GM12878 (cell line): ENCODE measurements around the gene RCC2.

ENCODE experiments used
- CEBPB ChIP-seq, 2 experiments: fragments of 150-350 bp in 1 of 2; IDR thresholded peaks; 2 replicates each; pipeline ENCODE4 v1.6.1; 2012 to 2014; ENCODE audit warnings: low read depth in 2 of 2, low read length in 2 of 2, borderline replicate concordance in 1 of 2, inconsistent platforms in 1 of 2
- MYC ChIP-seq: IDR thresholded peaks from 2 replicates; pipeline ENCODE4 v1.6.1; 2011; ENCODE audit warnings: mild to moderate bottlenecking, low read length, moderate library complexity, inconsistent platforms; ENCODE audit not compliant: insufficient read depth, insufficient replicate concordance, insufficient read length, severe bottlenecking
- PAX5 ChIP-seq: IDR thresholded peaks from 2 replicates; pipeline ENCODE4 v1.6.1; 2011; ENCODE audit warnings: low read depth, low read length, borderline replicate concordance
- TF ChIP-seq, protein P1 (sequence below), 3 experiments: IDR thresholded peaks in 2 of 3; conservative IDR thresholded peaks in 1 of 3; 2 replicates each; pipeline ENCODE4 v1.5.1; 2011; ENCODE audit warnings: low read depth in 3 of 3, low read length in 3 of 3, mild to moderate bottlenecking in 3 of 3, control low read depth in 2 of 3, moderate library complexity in 2 of 3, inconsistent platforms in 1 of 3, mixed read lengths in 1 of 3; ENCODE audit not compliant: control insufficient read depth in 2 of 3, insufficient read depth in 1 of 3; ENCODE audit errors: extremely low read depth in 1 of 3
- TF ChIP-seq, protein P2 (sequence below): IDR thresholded peaks from 2 replicates; pipeline ENCODE4 v1.6.1; 2012; ENCODE audit warnings: low read depth, low read length, improper control_type of control experiment
- TF ChIP-seq, protein P3 (sequence below): fragments of 450-650 bp; IDR thresholded peaks from 2 replicates; pipeline ENCODE4 v1.6.1; 2016; ENCODE audit warnings: mild to moderate bottlenecking

DNA sequence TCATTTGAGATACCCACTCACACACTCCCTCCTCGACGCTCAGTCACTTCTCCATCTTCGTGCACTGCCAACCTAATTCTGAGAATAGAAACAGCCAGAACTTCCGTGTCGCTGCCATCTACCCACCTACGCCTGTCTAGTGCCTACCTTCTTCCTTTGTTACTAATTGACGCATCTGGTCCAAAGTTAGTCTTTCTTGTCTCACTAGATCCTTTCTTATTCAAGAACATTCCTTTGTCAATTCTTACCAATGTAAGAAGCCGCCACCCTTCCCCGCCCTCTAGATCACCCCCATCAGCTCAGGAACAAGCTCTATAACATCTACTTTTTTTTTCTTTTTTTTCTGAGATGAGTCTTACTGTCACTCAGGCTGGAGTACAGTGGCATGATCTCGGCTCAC, 63.8 kb downstream of the RCC2 start:
- TF ChIP-seq, protein P1, sequence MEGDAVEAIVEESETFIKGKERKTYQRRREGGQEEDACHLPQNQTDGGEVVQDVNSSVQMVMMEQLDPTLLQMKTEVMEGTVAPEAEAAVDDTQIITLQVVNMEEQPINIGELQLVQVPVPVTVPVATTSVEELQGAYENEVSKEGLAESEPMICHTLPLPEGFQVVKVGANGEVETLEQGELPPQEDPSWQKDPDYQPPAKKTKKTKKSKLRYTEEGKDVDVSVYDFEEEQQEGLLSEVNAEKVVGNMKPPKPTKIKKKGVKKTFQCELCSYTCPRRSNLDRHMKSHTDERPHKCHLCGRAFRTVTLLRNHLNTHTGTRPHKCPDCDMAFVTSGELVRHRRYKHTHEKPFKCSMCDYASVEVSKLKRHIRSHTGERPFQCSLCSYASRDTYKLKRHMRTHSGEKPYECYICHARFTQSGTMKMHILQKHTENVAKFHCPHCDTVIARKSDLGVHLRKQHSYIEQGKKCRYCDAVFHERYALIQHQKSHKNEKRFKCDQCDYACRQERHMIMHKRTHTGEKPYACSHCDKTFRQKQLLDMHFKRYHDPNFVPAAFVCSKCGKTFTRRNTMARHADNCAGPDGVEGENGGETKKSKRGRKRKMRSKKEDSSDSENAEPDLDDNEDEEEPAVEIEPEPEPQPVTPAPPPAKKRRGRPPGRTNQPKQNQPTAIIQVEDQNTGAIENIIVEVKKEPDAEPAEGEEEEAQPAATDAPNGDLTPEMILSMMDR (IDR thresholded peaks at IDR 0.05 in 2 of 3, conservative IDR thresholded peaks at IDR 0.05 in 1 of 3; ENCODE audit: control insufficient read depth in 2 of 3, extremely low read depth in 1 of 3, insufficient read depth in 1 of 3, low read depth in 3 of 3, low read length in 3 of 3), result no peak
- no peak for TF ChIP-seq CEBPB (IDR thresholded peaks at IDR 0.05; ENCODE audit: borderline replicate concordance in 1 of 2, low read depth in 2 of 2, low read length in 2 of 2)
- TF ChIP-seq MYC, result no peak
- TF ChIP-seq, protein P2, sequence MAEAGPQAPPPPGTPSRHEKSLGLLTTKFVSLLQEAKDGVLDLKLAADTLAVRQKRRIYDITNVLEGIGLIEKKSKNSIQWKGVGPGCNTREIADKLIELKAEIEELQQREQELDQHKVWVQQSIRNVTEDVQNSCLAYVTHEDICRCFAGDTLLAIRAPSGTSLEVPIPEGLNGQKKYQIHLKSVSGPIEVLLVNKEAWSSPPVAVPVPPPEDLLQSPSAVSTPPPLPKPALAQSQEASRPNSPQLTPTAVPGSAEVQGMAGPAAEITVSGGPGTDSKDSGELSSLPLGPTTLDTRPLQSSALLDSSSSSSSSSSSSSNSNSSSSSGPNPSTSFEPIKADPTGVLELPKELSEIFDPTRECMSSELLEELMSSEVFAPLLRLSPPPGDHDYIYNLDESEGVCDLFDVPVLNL, result no peak
- no peak for TF ChIP-seq PAX5
- TF ChIP-seq, protein P3, sequence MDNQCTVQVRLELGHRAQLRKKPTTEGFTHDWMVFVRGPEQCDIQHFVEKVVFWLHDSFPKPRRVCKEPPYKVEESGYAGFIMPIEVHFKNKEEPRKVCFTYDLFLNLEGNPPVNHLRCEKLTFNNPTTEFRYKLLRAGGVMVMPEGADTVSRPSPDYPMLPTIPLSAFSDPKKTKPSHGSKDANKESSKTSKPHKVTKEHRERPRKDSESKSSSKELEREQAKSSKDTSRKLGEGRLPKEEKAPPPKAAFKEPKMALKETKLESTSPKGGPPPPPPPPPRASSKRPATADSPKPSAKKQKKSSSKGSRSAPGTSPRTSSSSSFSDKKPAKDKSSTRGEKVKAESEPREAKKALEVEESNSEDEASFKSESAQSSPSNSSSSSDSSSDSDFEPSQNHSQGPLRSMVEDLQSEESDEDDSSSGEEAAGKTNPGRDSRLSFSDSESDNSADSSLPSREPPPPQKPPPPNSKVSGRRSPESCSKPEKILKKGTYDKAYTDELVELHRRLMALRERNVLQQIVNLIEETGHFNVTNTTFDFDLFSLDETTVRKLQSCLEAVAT, result no peak
